AG04450 (cell line): ENCODE data around the gene ST7L. TPM values are rescaled to one million over a fixed set of nuclear protein-coding genes. Genes with fewer than 3 reads are reported as not detected.

Experiments used
- CTCF ChIA-PET: fragments of 300-600, 350-600 bp; formaldehyde crosslinking; extraction: SDS; loops from one replicate; lab custom pipeline; 2022; ENCODE audit warnings: antibody characterized with exemption, inconsistent platforms; lab: Charles Lee
- POLR2A ChIA-PET: fragments of 350-600 bp; formaldehyde crosslinking; extraction: SDS; loops from one replicate; lab custom pipeline; 2021; ENCODE audit warnings: antibody characterized with exemption, inconsistent platforms; lab: Yijun Ruan, JAX
- DNase-seq: peaks from one replicate; pipeline ENCODE4 v3.0.0-alpha.2; 2011; ENCODE audit warnings: low read depth, low spot score
- H3K27ac ChIP-seq: one replicate; pipeline ENCODE4 v1.5.1; 2012; ENCODE audit warnings: low read depth, low read length, control low read depth
- H3K27me3 ChIP-seq: one replicate; pipeline ENCODE4 v1.6.0; 2012; ENCODE audit warnings: low read length; ENCODE audit not compliant: control insufficient read depth, insufficient read depth
- H3K4me3 ChIP-seq: 2 replicates; pipeline ENCODE4 v1.5.1; 2011; ENCODE audit warnings: mild to moderate bottlenecking, low read depth, low read length, control low read depth
- H3K9me3 ChIP-seq: 2 replicates; pipeline ENCODE4 v1.5.1; 2012; ENCODE audit warnings: low read length; ENCODE audit not compliant: control insufficient read depth, insufficient read depth
- polyA plus RNA-seq: library from polyadenylated mRNA; depleted of rRNA; stranded (reverse); fragments of >200 nt; gene quantifications from 2 replicates; pipeline ENCODE4 v1.2.3, GENCODE V29; 2011
- TF ChIP-seq, protein P1 (sequence below): IDR thresholded peaks from 2 replicates; pipeline ENCODE4 v1.5.1; 2011; ENCODE audit warnings: low read depth, low read length, control low read depth, inconsistent platforms

Gene ST7L
- polyA plus RNA-seq, 1 experiment = 13.5 TPM

DNA sequence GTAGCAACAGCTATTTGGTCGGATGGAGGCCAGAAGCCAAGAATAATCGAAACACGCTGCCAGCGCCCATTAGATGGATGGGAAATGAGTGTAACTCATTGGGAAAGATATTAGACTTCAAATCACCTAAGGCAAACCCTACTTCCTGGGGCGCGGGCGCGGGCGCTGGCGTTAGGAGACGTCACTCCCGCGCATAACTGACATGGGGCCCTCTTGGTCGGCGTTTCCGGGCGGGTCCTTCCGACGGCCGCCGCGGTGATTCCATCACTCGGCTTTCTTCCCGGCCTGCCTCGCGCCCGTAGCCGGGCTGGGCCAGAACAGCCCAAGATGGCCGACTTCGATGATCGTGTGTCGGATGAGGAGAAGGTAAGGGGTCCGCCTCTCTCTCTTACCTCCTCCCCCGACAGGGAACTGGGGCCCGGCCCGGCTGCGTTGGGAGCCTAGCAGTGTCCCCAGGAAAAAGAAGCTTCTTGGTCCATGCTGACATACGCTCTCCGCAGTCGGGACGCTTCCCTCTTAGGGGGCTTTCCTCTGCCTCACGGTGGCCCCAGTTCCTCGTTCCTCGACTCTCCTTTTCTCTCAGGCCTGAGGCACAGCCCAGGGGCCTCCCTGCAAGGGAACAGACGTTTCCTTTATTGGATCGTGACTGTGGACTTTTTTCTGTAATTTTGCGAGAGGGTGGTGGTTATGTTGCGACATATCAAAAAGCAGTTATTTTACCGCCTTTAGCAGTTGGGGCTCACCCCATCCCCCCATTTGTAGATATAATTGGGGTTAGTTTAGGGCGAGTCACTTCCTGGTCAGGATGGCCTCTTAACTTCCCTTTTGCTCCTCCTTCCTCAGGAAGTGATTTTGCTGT lies 806 bp upstream of the ST7L start, which contains the start of gene CAPZA1:
Gene CAPZA1, plus strand, starts transcription at position 315 of the 859 bp plus-strand sequence. Its CDS starts 13 bp downstream, at position 328.
- TF ChIP-seq, protein P1, sequence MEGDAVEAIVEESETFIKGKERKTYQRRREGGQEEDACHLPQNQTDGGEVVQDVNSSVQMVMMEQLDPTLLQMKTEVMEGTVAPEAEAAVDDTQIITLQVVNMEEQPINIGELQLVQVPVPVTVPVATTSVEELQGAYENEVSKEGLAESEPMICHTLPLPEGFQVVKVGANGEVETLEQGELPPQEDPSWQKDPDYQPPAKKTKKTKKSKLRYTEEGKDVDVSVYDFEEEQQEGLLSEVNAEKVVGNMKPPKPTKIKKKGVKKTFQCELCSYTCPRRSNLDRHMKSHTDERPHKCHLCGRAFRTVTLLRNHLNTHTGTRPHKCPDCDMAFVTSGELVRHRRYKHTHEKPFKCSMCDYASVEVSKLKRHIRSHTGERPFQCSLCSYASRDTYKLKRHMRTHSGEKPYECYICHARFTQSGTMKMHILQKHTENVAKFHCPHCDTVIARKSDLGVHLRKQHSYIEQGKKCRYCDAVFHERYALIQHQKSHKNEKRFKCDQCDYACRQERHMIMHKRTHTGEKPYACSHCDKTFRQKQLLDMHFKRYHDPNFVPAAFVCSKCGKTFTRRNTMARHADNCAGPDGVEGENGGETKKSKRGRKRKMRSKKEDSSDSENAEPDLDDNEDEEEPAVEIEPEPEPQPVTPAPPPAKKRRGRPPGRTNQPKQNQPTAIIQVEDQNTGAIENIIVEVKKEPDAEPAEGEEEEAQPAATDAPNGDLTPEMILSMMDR = no peak
- ChIA-PET POLR2A (interaction anchor here (0.5 to 1.4 kb wide), 10 partner anchors 43 to 262 kb away, joined by 3 to 13 read pairs (median 4); partner anchors contain the start of genes CTTNBP2NL and MOV10), CTCF (interaction anchor here (1.1 to 2.8 kb wide), 2 partner anchors 96 to 229 kb away, joined by 3 to 13 read pairs; no protein-coding TSS in a partner anchor)
- Histone ChIP-seq H3K9me3 (no peaks in the 10 kb centered on the region; the same call in 1 of the 2 replicates), H3K4me3 (peak within 1 kb of the TSS; percentile 98), H3K27me3 (no peaks in the 10 kb centered on the region), H3K27ac (peak within 1 kb of the TSS; percentile 96)
- DNase-seq = peak; percentile 78

DNA sequence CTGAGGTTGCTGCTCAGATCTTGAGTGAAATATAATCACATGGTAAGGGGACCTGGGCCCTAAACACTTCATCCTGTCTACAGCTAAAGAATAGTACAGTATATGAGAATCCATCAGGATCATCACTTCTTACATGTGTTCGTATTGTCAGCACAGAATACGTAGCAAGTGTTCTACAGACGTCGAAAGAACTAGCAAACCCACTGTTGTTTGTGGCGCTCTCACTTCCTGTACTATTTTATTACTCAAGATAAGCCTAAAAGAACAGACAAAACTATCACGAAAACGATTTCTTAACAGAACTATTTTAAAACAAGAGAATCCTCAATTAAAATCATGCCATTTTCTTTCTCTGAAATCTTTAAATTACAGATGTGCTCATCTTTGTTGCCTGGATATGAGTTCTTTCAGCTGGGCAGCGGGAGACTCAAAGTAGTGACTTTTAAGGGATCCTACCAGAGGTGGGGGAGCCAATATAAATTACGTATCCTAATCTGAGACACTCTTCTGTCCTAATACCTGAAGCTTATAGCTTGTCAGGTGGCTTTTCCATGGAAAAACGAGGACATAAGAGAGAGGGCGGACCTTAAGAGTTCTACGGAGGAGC lies 724 bp downstream of the ST7L start:
- CTCF ChIA-PET = interaction anchor here (2.8 to 9.2 kb wide), 2 partner anchors 117 to 227 kb away, joined by 13 to 177 read pairs; no protein-coding TSS in a partner anchor
- no peaks in the 10 kb centered on the region; the same call in 1 of the 2 replicates for H3K9me3 ChIP-seq
- H3K27ac ChIP-seq = peak overlapping the region; percentile 96
- no peaks in the 10 kb centered on the region for H3K27me3 ChIP-seq
- TF ChIP-seq, protein P1 = no peak
- peak overlapping the region; percentile 98 for H3K4me3 ChIP-seq
- no peak for DNase-seq
- POLR2A ChIA-PET = interaction anchor here (0.6 to 1.4 kb wide), 10 partner anchors 55 to 224 kb away, joined by 3 to 13 read pairs (median 4); partner anchors contain the start of genes CTTNBP2NL and MOV10

DNA sequence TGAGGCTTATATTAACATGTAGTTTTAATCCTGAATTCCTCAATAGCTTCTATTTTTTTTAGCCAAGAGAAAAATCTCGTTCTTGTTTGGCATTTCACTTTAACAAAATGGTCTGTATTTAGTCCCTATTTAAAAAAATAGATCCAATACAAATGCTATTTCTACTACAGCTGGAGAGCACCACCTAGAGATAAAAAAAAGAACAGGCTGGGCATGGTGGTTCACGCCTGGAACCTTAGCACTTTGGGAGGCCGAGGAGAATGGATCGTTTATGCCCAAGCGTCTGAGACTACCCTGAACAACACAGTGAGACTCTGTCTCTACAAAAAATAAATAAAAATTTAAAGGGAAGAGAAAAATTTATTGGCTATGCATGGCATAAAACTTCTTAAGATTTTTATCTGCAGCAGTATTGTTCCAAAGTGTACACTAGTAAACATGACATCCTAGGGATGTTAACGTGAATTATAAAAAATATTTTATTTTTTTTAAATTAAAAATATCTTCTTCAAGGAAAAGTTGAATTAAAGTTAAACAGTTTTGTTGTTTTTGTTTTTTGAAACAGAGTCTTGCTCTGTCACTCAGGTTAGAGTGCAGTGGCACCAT lies 4.4 kb downstream of the ST7L start:
- ChIA-PET POLR2A (no interaction called here), CTCF (interaction anchor here (0.5 to 9.2 kb wide), 59 partner anchors 8 to 316 kb away, joined by 3 to 177 read pairs (median 4); partner anchors contain the start of genes CTTNBP2NL and RHOC)
- Histone ChIP-seq H3K9me3 (no peaks in the 10 kb centered on the region; the same call in 1 of the 2 replicates), H3K27ac (no peak overlapping the region), H3K27me3 (no peaks in the 10 kb centered on the region), H3K4me3 (no peak overlapping the region)
- peak; percentile 11 for DNase-seq
- TF ChIP-seq, protein P1 = peak; percentile 82

DNA sequence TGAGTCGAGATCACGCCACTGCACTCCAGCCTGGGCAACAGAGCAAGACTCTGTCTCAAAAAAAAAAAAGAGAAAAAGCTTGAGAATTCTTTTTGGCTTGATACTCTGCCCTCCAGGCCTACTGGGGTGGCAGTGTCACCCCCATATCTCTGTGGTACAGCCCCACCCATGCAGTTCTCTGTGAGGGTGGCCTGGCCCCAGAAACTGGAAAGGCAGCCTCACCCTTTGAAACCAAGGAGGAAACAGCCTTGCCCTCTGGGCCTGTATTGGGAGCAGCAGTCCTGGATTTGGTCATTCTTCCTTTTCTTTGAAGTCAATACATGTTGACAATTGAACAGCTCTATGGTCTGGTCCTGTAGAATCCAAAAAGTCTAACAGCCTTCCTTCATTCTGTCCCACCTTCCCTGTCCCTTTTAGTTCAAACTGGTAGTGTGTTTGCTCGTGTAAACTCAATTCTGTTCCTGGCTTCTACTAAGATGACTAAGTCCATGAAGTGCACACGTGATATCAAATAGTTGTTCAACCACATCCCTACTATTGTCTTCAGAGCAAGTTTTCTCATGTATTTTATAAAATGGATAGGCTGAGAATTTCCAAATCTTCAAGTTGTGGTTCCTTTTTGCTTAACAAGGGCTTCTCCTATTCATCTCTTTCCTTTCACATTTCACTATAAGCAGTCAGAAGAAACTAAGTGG lies 13.2 kb downstream of the ST7L start:
- no peaks in the 10 kb centered on the region for H3K27me3 ChIP-seq
- ChIA-PET POLR2A (no interaction called here), CTCF (interaction anchor here (0.7 kb wide), 1 partner anchor 8 kb away, joined by 3 read pairs; no protein-coding TSS in a partner anchor)
- no peak for DNase-seq
- no peak overlapping the region for H3K4me3 ChIP-seq
- TF ChIP-seq, protein P1 = no peak
- no peaks in the 10 kb centered on the region for H3K9me3 ChIP-seq
- no peak overlapping the region for H3K27ac ChIP-seq
